ENCODE measurements around the gene BRMS1.

The BRMS1 gene

GRCh38 chr11:66302656-66303055 is 42.2 kb downstream of the BRMS1 start:
- no peak for DNase-seq

GRCh38 chr11:66299186-66299585 is 45.7 kb downstream of the BRMS1 start:
- no peak for DNase-seq

- DNase-seq: no peak
Measured at GRCh38 chr11:66297610-66298009, 47.3 kb downstream of the BRMS1 start.

- no peak for DNase-seq
Measured at GRCh38 chr11:66294626-66295620, 50.0 kb downstream of the BRMS1 start.

GRCh38 chr11:66293777-66294625 is 50.9 kb downstream of the BRMS1 start:
- no peak for DNase-seq

- DNase-seq: no peak
Measured at GRCh38 chr11:66293352-66293751, 51.6 kb downstream of the BRMS1 start.

GRCh38 chr11:66292543-66293332 is 52.2 kb downstream of the BRMS1 start:
- no peak for DNase-seq

- peak in 1 of 2 donors; percentile 34 for DNase-seq
Measured at GRCh38 chr11:66291706-66292542, 53.0 kb downstream of the BRMS1 start, which contains the start of gene TMEM151A. TMEM151A (plus strand) TSS chr11:66291894; CDS start chr11:66292014, 120 bp downstream.

- DNase-seq: peak in 1 of 2 donors; percentile 32
Measured at GRCh38 chr11:66291303-66291705, 53.6 kb downstream of the BRMS1 start.

- no peak for DNase-seq
Measured at GRCh38 chr11:66290330-66290621, 54.6 kb downstream of the BRMS1 start.

GRCh38 chr11:66289548-66290329 is 55.2 kb downstream of the BRMS1 start:
- no peak for DNase-seq

GRCh38 chr11:66288671-66289547 is 56.0 kb downstream of the BRMS1 start, which contains the start of gene YIF1A:
YIF1A (minus strand) TSS chr11:66289143; CDS start chr11:66288985, 158 bp downstream.
- DNase-seq: peak; percentile 99

GRCh38 chr11:66287889-66288670 is 56.8 kb downstream of the BRMS1 start:
- DNase-seq: no peak

Measured in hippocampal formation (tissue), 2 donors.